GM19238 (cell line): Measurements from ENCODE around the gene CIAO2A.

Source experiments
- DNase-seq: peaks from one replicate; pipeline ENCODE4 v3.0.0; 2011; ENCODE audit warnings: low spot score; ENCODE audit not compliant: insufficient read length

The CIAO2A gene

DNA sequence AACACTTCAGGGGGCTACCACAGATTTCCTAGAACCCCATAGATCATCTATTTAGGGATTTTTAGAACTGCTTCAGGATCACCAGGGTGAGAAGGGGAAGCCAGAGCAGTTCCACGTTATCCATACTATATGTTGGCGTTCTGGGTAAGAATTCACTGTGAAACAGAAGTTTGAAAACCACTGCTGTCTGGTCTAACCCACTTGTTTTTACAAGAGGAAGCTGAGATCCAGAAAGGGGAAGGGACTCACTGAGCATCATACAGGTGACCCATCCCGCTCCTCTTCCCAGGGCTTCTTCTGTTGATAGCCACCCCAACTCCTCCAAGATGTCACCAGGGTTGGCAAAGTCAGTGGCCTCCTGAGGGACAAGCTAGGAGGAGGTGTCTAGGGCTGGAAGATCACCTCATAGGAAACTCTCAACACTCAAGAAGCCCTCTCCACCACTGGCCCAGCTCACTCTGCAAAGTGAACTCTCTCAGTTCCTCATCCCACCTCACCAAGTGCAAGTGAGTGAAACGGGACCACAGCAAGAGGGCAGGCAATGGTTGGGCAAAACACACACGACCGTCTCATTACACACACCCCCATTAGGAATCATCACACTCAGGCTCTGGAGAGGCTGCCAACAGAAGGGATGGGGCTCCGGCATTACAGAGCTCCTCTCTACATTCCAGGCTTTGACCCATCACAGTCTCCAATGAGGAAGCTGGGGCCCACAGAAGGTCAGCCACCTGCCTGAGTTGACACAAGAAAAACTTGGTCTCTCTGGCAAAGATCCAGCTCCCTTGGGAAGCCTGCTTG lies 49.1 kb downstream of the CIAO2A start:
- DNase-seq: peak; percentile 69

GRCh38 chr15:64038878-64039610 lies 54.6 kb downstream of the CIAO2A start:
- DNase-seq: no peak

DNA sequence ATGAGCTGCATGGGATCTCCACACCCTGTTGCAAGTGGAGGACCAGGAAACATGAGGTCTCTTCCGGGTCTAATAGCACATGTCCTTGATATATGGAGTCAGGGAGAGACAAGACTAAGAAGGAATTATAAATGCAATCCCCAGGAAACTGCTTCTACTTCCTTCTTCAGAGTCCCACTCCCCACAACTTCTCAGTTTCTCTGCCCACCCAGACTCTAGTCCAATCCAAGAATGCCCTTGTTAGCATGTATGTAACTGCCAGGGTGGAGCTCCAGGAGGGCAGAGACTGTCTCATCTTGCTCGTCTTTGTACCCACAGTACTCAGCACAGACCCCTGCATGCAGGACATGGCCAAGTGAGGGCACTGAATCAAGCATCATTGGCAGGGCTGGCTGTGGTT lies 55.7 kb downstream of the CIAO2A start:
- DNase-seq: no peak

GRCh38 chr15:64037116-64037515 lies 56.5 kb downstream of the CIAO2A start:
- DNase-seq: no peak

GRCh38 chr15:64035525-64035924 lies 58.1 kb downstream of the CIAO2A start:
- DNase-seq: no peak

DNA sequence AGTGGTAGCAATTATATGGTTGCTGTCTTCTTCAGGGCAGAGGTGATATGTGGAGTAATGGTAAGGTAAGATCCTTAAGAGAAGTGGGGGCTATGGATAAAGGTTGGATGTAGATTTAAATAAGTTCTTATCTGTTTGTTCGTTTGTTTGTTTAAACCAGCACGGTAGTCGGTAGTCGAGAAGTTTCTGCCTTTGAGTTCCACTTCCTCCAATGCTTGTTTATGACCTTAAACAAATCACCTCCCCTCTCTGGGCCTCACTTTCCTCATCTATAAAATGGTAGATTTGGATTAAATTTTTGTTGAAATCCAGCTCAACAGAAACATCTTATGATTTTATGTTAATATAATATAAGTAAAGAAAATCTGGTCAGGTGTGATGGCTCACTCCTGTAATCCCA lies 59.1 kb downstream of the CIAO2A start:
- DNase-seq: no peak

GRCh38 chr15:64032329-64032728 lies 61.3 kb downstream of the CIAO2A start:
- DNase-seq: no peak

DNA sequence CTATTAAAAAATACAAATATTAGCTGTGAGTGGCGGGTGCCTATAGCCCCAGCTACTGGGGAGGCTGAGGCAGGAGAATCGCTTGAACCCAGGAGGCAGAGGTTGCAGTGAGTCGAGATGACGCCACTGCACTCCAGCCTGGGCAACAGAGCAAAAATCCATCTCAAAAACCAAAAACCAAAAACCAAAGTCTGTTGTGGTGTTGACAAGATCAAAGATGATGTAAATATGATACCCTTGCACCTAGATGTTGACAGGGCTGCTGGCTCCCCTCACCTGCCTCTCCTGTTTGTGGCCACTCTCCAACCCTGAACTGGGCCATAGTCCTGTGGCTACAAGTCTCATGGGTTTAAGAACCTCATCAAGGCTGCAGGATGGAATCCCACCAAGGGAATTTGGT lies 63.5 kb downstream of the CIAO2A start:
- DNase-seq: no peak

GRCh38 chr15:64029633-64030032 lies 64.0 kb downstream of the CIAO2A start:
- no peak for DNase-seq

- no peak for DNase-seq
Measured at GRCh38 chr15:64029110-64029509, 64.5 kb downstream of the CIAO2A start.

DNA sequence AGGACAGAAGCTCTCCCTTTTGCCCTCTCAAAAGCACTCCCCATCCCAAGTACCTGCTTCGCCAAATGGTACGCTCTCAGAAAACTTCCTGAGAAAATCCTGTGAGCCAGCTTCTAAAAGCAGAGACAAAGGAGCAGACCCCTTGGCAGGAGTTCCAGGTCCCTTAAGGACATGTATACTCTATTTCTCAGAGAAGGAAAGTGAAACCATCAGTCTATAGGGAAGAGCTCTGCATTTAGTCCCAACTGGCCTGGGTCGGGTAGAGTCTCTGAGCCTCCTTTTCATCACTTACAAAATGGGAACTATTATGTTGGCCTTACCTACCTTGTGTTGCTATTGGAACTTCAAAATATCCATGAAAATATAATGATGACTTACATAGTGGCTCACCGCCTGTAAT lies 67.0 kb downstream of the CIAO2A start:
- no peak for DNase-seq

DNA sequence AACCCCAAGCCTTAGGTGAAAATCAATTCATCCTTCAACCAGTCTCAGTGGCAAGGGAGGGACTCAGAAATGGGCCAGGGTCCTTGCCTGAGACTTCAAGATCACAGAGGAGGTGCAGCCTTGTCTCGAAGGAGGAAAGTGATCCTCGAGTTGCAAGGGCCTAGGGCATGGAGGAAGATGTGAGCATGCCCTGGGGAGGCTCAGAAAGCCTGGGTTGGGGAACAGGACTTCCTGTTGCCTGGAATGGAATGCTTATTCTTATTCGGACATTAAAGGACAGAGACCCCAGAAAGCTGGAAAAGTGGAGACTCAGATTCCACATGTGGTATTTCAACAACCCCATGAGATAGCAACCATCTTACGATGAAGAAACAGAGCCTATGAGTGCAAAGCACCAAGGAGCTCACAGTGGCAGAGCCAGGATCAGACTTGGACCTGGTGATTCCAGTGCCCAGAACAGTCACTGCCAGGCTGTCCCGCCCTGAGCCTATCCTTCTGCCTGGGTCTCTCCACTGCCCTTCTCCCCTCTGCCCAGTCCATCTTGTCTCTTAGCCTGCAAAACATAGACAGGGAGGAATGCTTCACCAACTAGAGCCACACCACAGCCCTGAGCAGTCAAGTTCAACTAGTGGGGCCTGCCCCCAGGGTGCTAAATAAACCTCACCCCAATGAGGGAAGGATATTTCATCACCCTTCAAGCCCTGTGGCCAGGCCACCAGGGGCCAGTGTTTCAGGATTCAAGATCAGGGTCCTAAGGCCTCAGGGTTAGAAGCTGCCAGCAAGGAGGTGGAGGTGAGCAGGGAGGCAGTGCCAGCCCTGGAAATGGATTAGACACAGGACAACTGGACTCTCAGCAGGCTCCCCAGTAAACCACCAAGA lies 69.2 kb downstream of the CIAO2A start:
- no peak for DNase-seq

DNA sequence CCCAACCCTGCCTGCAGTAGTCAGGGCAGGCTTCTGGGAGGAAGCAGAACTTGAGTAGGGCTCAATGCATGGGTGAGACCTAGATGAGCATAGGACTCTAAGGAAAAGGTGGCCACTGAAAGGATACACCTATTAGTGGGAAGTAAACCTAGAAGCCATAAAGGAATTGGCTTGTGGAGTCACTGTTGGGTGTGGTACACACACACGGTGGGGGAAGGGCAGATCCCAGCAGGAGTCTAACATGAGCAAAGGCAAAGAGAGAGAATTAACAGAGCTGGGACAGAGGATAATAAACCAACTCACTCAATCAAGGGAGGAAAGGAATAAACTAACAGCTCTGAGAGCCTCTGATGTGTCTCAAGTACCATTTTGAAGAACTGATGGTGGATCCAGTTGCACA lies 70.4 kb downstream of the CIAO2A start:
- no peak for DNase-seq

- DNase-seq: no peak
Measured at GRCh38 chr15:64022571-64022970, 71.1 kb downstream of the CIAO2A start.
